HG03342 (cell line): ENCODE data around the gene ZNF521.
A peak's percentile ranks its signal among the peaks of the same experiment; 100 is the strongest.

Source experiments
- ATAC-seq: cut with Tn5 transposase; IDR thresholded peaks from one replicate; pipeline ENCODE4 v1.9.1; 2021; ENCODE audit warnings: mild to moderate bottlenecking, moderate library complexity; ENCODE audit not compliant: unreplicated experiment

ZNF521 gene

GRCh38 chr18:25175558-25176517 is 176.1 kb downstream of the ZNF521 start:
- no peak for ATAC-seq

- no peak for ATAC-seq
Measured at GRCh38 chr18:25174324-25174723, 177.6 kb downstream of the ZNF521 start.

GRCh38 chr18:25171334-25171733 is 180.6 kb downstream of the ZNF521 start:
- ATAC-seq: no peak

GRCh38 chr18:25170402-25170801 is 181.6 kb downstream of the ZNF521 start:
- no peak for ATAC-seq

- no peak for ATAC-seq
Measured at GRCh38 chr18:25169701-25170100, 182.3 kb downstream of the ZNF521 start.

GRCh38 chr18:25167612-25168410 is 184.2 kb downstream of the ZNF521 start:
- ATAC-seq: no peak

GRCh38 chr18:25166113-25166512 is 185.9 kb downstream of the ZNF521 start:
- ATAC-seq: no peak

GRCh38 chr18:25164848-25165811 is 186.8 kb downstream of the ZNF521 start:
- peak; percentile 87 for ATAC-seq

GRCh38 chr18:25164211-25164847 is 187.6 kb downstream of the ZNF521 start:
- peak; percentile 37 for ATAC-seq

GRCh38 chr18:25153426-25153825 is 198.5 kb downstream of the ZNF521 start:
- ATAC-seq: no peak

- ATAC-seq: no peak
Measured at GRCh38 chr18:25147877-25148488, 204.0 kb downstream of the ZNF521 start.

- ATAC-seq: no peak
Measured at GRCh38 chr18:25146512-25146910, 205.5 kb downstream of the ZNF521 start.

GRCh38 chr18:25145731-25146511 is 206.0 kb downstream of the ZNF521 start:
- ATAC-seq: no peak

- no peak for ATAC-seq
Measured at GRCh38 chr18:25144820-25145219, 207.1 kb downstream of the ZNF521 start.

- no peak for ATAC-seq
Measured at GRCh38 chr18:25141886-25142285, 210.1 kb downstream of the ZNF521 start.

GRCh38 chr18:25141399-25141798 is 210.6 kb downstream of the ZNF521 start:
- ATAC-seq: no peak

- no peak for ATAC-seq
Measured at GRCh38 chr18:25140962-25141308, 211.0 kb downstream of the ZNF521 start.

- ATAC-seq: no peak
Measured at GRCh38 chr18:25140124-25140961, 211.6 kb downstream of the ZNF521 start.
